ENCODE data around the gene CEP41.

The CEP41 gene

DNA sequence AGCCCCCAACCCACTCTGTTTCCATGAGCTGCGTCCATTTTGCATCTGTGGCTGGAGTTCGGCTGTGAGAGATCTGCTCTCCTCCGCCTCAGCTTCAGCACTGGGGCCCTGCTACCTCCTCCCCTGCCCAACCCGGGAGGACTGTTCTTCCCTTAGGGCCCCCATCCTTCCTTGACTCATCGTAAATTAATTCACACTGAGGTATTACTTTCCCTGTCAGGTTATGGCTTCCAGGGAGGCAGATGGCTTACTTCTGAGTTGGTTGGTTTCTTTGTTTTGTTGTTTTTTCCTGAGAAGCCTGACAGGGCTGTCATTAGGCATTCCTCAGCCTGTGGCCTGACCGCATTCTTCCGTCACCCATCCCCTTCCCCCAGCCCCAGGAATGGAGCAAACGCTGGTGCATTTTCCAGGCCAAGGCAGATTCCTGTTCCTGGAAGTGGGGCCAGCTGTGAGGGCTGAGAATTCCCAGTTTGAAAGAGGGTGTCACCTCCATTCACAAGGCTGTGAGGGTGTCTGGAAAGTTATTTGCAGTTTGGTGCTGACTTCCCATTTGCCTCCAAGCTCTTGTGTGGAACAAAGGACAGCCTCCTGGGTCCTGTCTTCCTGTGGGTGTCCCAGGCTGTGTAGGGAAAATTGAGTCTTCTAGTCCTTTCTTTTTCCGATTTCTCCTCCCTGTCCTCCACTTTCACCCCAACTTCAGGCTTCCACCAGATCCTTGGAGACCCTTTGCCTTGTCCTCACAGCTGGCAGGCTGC lies 84.5 kb downstream of the CEP41 start:
- no peak for DNase-seq (ENCODE audit: extremely low read depth in 1 of 2, low read depth in 1 of 2)

DNA sequence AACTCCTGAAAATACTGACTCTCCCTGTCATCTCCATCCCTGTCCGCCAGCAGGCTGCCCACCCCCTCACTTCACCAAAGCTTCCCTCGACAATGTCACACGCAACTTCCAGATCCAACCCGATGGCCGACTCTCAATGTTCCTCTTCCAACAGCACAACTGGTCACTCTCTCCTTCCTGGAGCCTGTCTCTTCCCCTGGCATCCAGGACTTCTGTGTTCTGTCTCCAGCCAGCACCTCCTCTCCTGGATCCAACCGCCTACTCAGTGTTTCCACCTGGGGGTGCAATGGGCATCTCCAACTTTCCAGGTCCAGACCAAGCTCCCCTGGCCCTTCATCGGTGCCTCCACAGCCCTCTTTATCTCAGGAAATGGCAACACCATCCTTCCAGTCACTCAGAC lies 87.6 kb downstream of the CEP41 start:
- no peak for DNase-seq (ENCODE audit: extremely low read depth in 1 of 2, low read depth in 1 of 2)

DNA sequence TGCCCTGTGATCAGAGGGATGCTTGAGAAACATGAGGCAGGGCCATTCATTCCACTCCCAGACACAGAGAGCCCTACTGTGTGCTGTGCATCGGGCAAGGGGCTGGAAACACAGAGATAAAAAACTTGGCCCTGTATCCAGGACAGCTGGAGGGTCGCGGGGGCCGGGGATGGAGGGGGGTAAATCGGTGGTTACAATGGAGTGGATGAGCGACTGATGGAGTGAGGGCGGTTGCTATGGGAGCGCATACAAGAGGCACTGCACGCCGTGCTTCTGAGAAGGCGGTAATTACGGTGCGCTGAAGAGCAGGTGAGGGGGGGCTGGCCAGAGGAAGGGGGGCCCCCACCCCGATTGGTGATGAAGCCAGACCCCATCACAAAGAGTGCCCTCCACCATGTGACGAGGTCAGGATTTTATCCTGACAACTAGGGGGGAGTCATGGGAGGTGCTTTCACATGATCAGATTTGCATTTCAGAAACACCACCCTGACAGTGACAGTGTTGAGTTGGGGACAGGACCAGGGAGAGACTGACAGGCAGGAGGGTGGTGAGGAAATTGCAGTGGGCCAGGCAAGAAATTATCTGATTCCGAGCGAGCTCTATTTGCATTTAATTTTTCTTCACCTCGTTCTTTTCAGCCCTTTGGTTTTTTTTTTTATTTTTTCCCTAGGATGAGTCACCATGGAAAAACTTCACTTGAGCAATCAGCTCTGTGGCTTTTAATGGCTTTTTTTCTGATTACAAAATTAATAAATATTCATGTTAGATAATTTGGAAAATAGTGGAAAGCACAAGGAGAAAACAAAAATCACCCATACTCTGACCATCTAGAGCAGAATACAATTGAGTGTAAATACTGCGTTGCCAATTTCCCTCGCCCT lies 88.4 kb downstream of the CEP41 start:
- no peak for DNase-seq (ENCODE audit: extremely low read depth in 1 of 2, low read depth in 1 of 2)

DNA sequence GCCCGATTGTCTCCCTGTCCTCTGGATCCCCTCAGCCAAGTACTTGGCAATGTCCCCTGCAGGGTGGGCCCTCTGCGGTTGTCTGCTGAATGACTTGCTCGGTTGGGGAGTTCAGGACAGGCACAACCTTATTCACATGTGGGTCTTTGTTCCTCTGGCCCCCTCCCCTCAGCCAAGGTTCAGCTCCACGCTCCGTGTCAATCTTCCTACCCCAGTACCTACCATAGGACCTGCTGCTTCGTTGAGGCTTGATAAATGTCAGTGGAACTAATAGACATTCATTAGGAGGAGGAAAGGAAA lies 89.1 kb downstream of the CEP41 start:
- DNase-seq (ENCODE audit: extremely low read depth in 1 of 2, low read depth in 1 of 2), result no peak

DNA sequence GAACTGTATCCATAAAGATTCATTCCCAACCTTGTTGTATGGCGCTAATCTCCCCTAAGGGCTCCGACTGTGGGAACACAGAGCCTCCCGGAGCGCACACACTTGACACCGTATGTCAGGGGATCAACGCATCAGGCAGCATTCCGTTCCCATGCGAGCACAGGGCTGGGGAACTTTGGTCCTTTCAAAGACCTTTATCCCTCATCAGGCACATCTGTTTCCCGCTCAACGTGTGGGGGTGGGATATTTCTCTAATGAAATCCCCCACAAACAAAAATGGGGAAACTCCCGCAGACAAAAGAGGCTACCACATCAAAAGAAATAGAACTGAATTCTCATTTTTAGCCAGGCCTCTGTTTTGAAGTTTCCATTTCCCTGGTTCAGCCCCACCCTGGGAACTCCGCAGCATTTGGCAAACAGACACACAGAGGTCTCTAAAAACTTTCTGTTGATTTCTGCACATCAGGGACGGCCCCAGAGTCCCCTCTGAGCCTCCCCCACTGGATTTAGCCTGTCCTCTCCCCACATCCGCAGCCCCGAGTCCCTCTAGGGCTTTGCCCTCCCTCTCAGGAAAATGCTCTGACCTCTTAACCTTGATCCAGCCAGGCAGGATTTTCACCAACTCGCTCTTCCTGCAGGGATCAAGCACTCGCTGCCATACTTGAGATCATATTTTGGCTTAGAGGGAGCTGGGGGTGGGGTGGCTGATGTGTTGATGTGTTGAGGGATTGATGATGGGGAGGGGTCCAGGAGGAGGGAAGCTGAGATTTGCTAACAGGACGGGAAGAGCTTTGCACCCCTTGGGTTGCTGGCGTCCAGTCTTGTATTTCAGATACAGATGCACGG lies 89.6 kb downstream of the CEP41 start:
- no peak for DNase-seq (ENCODE audit: extremely low read depth in 1 of 2, low read depth in 1 of 2)

DNA sequence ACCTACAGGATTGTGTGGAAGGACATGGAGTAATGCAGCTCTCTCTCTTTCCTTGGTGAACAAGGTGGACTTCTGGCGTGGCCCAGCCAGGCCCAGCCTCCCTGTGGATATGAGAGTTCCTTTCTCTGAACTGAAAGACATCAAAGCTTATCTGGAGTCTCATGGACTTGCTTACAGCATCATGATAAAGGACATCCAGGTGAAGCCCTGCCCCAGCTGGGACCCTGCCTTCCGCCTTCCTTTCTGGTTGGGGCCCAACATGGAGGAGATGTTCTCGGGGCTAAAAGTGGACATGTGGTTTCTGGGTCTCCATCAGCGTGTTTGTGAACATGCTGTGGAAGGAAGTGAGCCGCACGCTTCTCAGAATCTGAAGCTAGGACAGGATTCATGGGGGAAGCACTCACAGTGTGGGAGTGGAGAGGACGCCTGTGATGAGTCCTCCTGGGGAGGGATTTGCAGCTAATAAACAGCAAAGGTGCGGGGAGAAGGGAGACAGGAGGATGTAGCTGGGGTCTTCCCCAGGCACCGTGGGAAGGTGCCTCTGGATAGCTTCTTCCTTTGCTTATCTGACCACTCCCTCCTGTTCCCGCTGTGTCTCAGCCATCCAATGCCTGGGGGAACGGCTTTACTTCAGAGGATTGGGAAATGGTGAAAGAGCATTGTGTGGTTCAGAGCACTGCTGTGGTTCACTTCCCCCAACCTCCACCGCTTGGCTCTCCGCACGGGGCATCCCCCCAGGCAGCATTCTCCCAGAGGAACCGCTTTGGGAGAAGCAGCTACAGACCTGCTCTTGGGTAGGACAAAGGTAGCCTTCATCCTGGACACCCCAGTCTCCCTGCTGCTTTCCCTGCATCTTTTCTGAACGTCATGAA lies 90.7 kb downstream of the CEP41 start:
- no peak for DNase-seq (ENCODE audit: extremely low read depth in 1 of 2, low read depth in 1 of 2)

DNA sequence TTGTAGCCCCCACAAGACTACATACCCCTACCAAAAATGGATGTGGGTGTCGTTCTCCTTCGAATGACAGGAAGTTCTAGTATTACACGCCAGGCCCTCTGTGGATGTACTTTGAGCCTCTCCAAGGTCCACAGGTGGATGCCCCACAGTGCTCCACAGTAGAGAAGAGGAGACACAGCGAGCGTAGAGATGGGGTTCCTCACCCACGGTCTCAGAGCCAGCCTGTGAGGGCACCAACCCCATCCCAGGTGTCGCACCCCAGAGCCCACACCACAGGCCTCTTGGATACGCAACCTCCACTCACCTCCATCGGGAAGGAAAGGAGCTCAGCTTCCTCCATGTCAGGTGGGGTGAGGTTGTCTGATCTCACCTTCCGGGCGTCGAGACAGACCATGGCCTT lies 93.9 kb downstream of the CEP41 start:
- DNase-seq (ENCODE audit: extremely low read depth in 1 of 2, low read depth in 1 of 2), result no peak

DNA sequence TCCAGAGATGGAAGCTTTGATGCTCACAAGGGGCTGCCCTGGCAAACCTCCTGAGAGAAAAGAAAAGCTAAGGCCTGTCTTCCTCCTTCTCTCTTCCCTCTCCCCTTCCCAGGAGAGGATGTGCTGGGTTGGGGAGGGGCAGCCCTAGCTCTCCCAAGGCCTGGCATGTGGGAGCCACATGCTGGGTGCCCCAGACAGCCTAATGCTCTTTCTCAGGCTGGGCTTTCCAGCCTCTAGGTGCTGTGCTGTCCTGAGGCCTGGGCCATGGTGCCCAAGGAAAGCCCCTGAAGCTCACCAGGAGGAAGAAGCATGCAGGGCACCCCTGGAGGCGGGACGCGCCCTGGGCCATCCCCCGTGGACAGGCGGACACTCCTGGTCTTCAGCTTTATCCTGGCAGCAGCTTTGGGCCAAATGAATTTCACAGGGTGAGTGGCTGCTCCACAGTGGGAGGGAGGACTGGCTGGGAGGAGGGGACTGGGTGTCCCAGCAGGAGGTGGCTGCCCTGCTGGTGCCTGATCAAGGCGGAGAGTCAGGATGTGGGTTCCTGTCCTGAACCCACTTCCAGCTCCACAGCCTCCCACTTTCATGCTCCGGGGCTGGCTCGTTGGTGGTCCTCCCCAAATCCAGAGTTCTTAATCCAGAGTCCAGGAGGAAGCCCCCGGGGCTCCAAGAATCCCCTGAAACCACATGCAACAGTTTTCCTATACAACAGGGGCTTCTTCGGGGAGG lies 94.5 kb downstream of the CEP41 start:
- no peak for DNase-seq (ENCODE audit: extremely low read depth in 1 of 2, low read depth in 1 of 2)

DNA sequence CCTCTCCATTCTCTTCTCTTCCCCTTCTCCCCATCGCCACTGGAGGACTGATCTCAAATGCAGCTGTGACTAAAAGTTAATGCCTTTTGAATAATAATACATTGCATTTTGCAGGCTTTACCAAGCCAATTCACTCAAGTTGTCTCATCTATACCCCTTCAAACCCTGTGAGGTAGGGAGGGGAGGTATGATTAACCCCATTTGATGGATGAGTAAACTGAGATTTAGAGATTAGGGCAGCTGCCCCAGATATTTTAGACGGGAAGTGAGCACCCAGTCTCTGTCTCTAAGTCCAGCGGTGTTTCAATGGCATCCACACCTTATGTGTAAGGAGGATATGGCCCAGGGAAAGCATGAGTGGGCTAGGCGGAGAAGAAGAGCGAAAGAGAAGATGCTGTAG lies 95.1 kb downstream of the CEP41 start:
- no peak for DNase-seq (ENCODE audit: extremely low read depth in 1 of 2, low read depth in 1 of 2)

DNA sequence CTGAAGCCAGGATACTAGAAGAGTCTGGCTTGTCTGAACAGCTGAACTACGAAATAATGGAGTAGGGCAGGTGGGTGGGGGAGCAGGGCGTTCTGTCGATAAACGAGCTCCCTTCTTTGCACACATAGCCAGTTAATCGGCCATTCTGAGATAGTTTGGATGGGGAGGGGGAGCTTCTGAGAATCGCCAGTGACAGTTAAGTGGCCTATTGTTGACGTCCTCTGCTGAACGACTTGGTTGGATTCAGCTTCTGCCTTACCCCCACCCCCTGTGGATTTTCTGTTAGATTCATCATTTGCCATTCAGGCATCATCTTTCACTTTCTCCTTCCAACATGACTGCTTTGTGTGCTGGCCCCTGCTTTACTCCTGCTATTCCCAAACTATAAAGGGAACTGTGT lies 95.7 kb downstream of the CEP41 start:
- no peak for DNase-seq (ENCODE audit: extremely low read depth in 1 of 2, low read depth in 1 of 2)

DNA sequence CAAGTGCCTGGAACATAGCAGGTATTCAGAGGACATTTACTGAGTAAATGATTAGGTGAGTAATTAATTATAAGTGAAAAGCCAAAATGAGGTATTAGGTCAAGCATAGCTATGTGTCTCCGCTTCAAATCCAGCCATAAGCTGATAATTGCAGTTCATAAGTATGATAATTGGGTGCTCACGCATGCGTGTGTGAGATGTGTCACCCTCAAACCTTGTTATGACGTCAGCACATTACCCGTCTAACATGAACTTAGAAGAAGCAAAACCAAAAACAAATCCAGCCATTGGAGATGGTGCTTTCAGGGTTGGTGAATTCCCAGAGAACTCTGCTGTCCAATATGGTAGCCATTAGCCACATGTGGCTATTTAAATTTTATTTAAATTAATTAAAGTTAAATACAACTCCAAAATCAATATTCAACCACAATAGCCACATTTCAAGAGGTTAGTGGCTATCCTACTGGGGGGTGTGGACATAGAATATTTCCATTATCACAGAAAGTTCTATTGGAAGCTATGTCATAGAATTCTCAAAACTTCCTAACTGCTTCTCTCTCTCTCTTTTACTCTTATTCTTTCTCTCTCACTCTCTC lies 96.4 kb downstream of the CEP41 start, which contains the start of gene CPA5:
Gene CPA5 (plus strand): TSS at position 546 of the 596 bp plus-strand sequence. CDS start 1,670 bp downstream, outside the sequence.
- no peak for DNase-seq (ENCODE audit: extremely low read depth in 1 of 2, low read depth in 1 of 2)
